Keratinocyte (primary cell): Measurements from ENCODE around the gene EHMT1. TPM values are rescaled to one million over a fixed set of nuclear protein-coding genes. Genes with fewer than 3 reads are reported as not detected.
"Not testable (repeated sequence)": the region's sequence is repeated elsewhere in the genome, so short reads cannot be mapped to it uniquely, and the experiment has no call there.

Experiments used
- DNase-seq: peaks from one replicate; pipeline ENCODE4 v3.0.0-alpha.2; 2011; ENCODE audit warnings: low read depth, missing footprints, low spot score
- FAIRE-seq: peaks from 2 replicates; lab custom pipeline; 2011; peaks lifted over from hg19 to GRCh38; lab: Jason Lieb, UNC
- H2AFZ ChIP-seq: 2 replicates; pipeline ENCODE4 v1.6.0; 2012; ENCODE audit warnings: low read length, control low read depth, inconsistent platforms; ENCODE audit not compliant: control insufficient read depth
- H3K27ac ChIP-seq: 2 replicates; pipeline ENCODE4 v1.5.1; 2011; ENCODE audit warnings: low read length; ENCODE audit not compliant: control insufficient read depth, insufficient read depth
- H3K27me3 ChIP-seq: 3 replicates; pipeline ENCODE4 v1.6.0; 2011; ENCODE audit warnings: low read length; ENCODE audit not compliant: control insufficient read depth, insufficient read depth; ENCODE audit errors: extremely low read depth
- H3K36me3 ChIP-seq, 2 experiments: 2 replicates in 1 of 2; 3 replicates in 1 of 2; pipeline ENCODE4 v1.5.1; 2011; ENCODE audit warnings: low read length in 2 of 2, mild to moderate bottlenecking in 1 of 2; ENCODE audit not compliant: control insufficient read depth in 2 of 2, insufficient read depth in 2 of 2; ENCODE audit errors: extremely low read depth in 1 of 2
- H3K4me1 ChIP-seq: 3 replicates; pipeline ENCODE4 v1.5.1; 2011; ENCODE audit warnings: low read length; ENCODE audit not compliant: control insufficient read depth, insufficient read depth; ENCODE audit errors: extremely low read depth
- H3K4me2 ChIP-seq: 3 replicates; pipeline ENCODE4 v1.6.0; 2011; ENCODE audit warnings: low read depth, low read length; ENCODE audit not compliant: control insufficient read depth, insufficient read depth; ENCODE audit errors: extremely low read depth
- H3K4me3 ChIP-seq, 3 experiments: fragments of 200-600 bp in 1 of 3; sonication (generic) in 1 of 3; 2 replicates in 2 of 3; 3 replicates in 1 of 3; pipeline ENCODE4 v1.5.1; 2011 to 2016; ENCODE audit warnings: low read length in 3 of 3, mild to moderate bottlenecking in 3 of 3, control low read depth in 2 of 3, inconsistent platforms in 1 of 3, low read depth in 1 of 3, mixed read lengths in 1 of 3, mixed run types in 1 of 3, moderate library complexity in 1 of 3; ENCODE audit not compliant: control insufficient read depth in 2 of 3, insufficient read depth in 2 of 3; ENCODE audit errors: extremely low read depth in 1 of 3
- H3K79me2 ChIP-seq: 2 replicates; pipeline ENCODE4 v1.6.0; 2012; ENCODE audit warnings: low read length; ENCODE audit not compliant: control insufficient read depth, insufficient read depth
- H3K9ac ChIP-seq: 3 replicates; pipeline ENCODE4 v1.6.0; 2011; ENCODE audit warnings: low read length; ENCODE audit not compliant: control insufficient read depth, insufficient read depth; ENCODE audit errors: extremely low read depth
- H3K9me1 ChIP-seq: 3 replicates; pipeline ENCODE4 v1.6.0; 2011; ENCODE audit warnings: low read length; ENCODE audit not compliant: control insufficient read depth, insufficient read depth; ENCODE audit errors: extremely low read depth
- H3K9me3 ChIP-seq: 2 replicates; pipeline ENCODE4 v1.5.1; 2012; ENCODE audit warnings: low read depth, low read length; ENCODE audit not compliant: control insufficient read depth
- H4K20me1 ChIP-seq: 3 replicates; pipeline ENCODE4 v1.6.0; 2011; ENCODE audit warnings: low read length; ENCODE audit not compliant: control insufficient read depth, insufficient read depth; ENCODE audit errors: extremely low read depth
- CTCF ChIP-seq, 3 experiments: IDR thresholded peaks in 1 of 3; conservative IDR thresholded peaks in 1 of 3; optimal IDR thresholded peaks in 1 of 3; 2 replicates in 2 of 3; 3 replicates in 1 of 3; pipeline versions ENCODE3 to v1.5.1; 2011; ENCODE audit warnings: low read length in 3 of 3, mild to moderate bottlenecking in 3 of 3, moderate library complexity in 2 of 3, control low read depth in 1 of 3, inconsistent platforms in 1 of 3; ENCODE audit not compliant: insufficient read depth in 2 of 3; ENCODE audit errors: extremely low read depth in 1 of 3
- EZH2 ChIP-seq: IDR thresholded peaks from one replicate; pipeline ENCODE4 v1.6.1; 2012; ENCODE audit warnings: inconsistent platforms, mild to moderate bottlenecking, low read length, moderate library complexity
- dilution Hi-C: fragments of 300-500 bp; cut with MboI; formaldehyde crosslinking; loops from one replicate; pipeline ENCODE4 v1.7.0; 2020; ENCODE audit warnings: low sequenced_read_pairs; ENCODE audit not compliant: extremely low pct_ligation_motif_present
- polyA plus RNA-seq, 5 experiments: library from polyadenylated mRNA; depleted of rRNA in 3 of 5; stranded (reverse) in 3 of 5; stranded (forward) in 1 of 5; unstranded in 1 of 5; fragments of >200 nt; gene quantifications; 1 replicate in 1 of 5; 2 replicates in 3 of 5; 3 replicates in 1 of 5; pipeline versions ENCODE4 v1.2.1 to v1.2.3, GENCODE V29; 2011 to 2012; ENCODE audit warnings: missing spikeins in 2 of 5, low read depth in 1 of 5, low replicate concordance in 1 of 5

The EHMT1 gene
- polyA plus RNA-seq, 1 donor (not counting 4 experiments of a cell fraction or from before 2014, with no cell fraction given): 25.9 TPM

GRCh38 chr9:137876269-137876668 is 257.5 kb downstream of the EHMT1 start:
- no peak for TF ChIP-seq CTCF (optimal IDR thresholded peaks at IDR 0.05 in 1 of 3, IDR thresholded peaks at IDR 0.05 in 1 of 3, conservative IDR thresholded peaks at IDR 0.05 in 1 of 3; ENCODE audit: extremely low read depth in 1 of 3, insufficient read depth in 2 of 3, low read length in 3 of 3)
- TF ChIP-seq EZH2: no peak
- DNase-seq (no peak), FAIRE-seq (no peak)
- no peaks in the 10 kb centered on the region for H3K9me1 ChIP-seq
- H3K36me3 ChIP-seq: no peaks in the 10 kb centered on the region
- dilution Hi-C loops: no loop called here
- no peak overlapping the region for H3K4me3 ChIP-seq
- peaks cover 2% of the 10 kb centered on the region for H3K9me3 ChIP-seq
- H3K4me1 ChIP-seq: no peaks in the 10 kb centered on the region
- H4K20me1 ChIP-seq: no peaks in the 10 kb centered on the region
- no peak overlapping the region for H3K27ac ChIP-seq
- no peak overlapping the region for H3K9ac ChIP-seq
- H2AFZ ChIP-seq: no peak overlapping the region
- no peaks in the 10 kb centered on the region for H3K79me2 ChIP-seq
- peaks cover 12% of the 10 kb centered on the region for H3K27me3 ChIP-seq
- H3K4me2 ChIP-seq: no peak overlapping the region

- Histone ChIP-seq H3K4me1 (no peaks in the 10 kb centered on the region), H2AFZ (no peak overlapping the region), H3K27me3 (peaks cover 12% of the 10 kb centered on the region), H3K27ac (no peak overlapping the region), H4K20me1 (no peaks in the 10 kb centered on the region), H3K9me3 (peaks cover 2% of the 10 kb centered on the region), H3K4me2 (no peak overlapping the region), H3K9ac (no peak overlapping the region), H3K9me1 (no peaks in the 10 kb centered on the region), H3K79me2 (no peaks in the 10 kb centered on the region), H3K4me3 (no peak overlapping the region), H3K36me3 (no peaks in the 10 kb centered on the region)
- no peak for TF ChIP-seq CTCF (optimal IDR thresholded peaks at IDR 0.05 in 1 of 3, IDR thresholded peaks at IDR 0.05 in 1 of 3, conservative IDR thresholded peaks at IDR 0.05 in 1 of 3; ENCODE audit: extremely low read depth in 1 of 3, insufficient read depth in 2 of 3, low read length in 3 of 3)
- TF ChIP-seq EZH2: no peak
- no peak for DNase-seq
- no peak for FAIRE-seq
- dilution Hi-C loops: no loop called here
These were observed 258.1 kb downstream of the EHMT1 start for GRCh38 chr9:137876781-137877386.

- H4K20me1 ChIP-seq, H3K4me1 ChIP-seq, H2AFZ ChIP-seq, H3K4me2 ChIP-seq, H3K9ac ChIP-seq, H3K4me3 ChIP-seq, H3K9me3 ChIP-seq, dilution Hi-C loops, H3K27ac ChIP-seq, H3K9me1 ChIP-seq, H3K36me3 ChIP-seq, DNase-seq, H3K79me2 ChIP-seq, FAIRE-seq: not testable (repeated sequence)
- peaks cover 12% of the 10 kb centered on the region for H3K27me3 ChIP-seq
These were observed 258.8 kb downstream of the EHMT1 start, which contains the start of gene CACNA1B for GRCh38 chr9:137877506-137878122. Gene CACNA1B (plus strand): TSS chr9:137877782. CDS start chr9:137877934, 152 bp downstream.
